GM23338 (cell line): ENCODE data around the gene DGAT2. TPM values are rescaled to one million over a fixed set of nuclear protein-coding genes. Genes with fewer than 3 reads are reported as not detected.

Experiments used
- ATAC-seq: fragments of 200-7000 bp; cut with Tn5 transposase; 3 replicates; pipeline ENCODE4 v1.9.1; 2020
- DNase-seq: peaks from one replicate; pipeline ENCODE4 v3.0.0-alpha.2; 2015; ENCODE audit warnings: low spot score
- H2AFZ ChIP-seq: fragments of 200-600 bp; sonication (generic); 2 replicates; pipeline ENCODE4 v1.8.0; 2016; ENCODE audit warnings: antibody characterized with exemption, mild to moderate bottlenecking, moderate library complexity
- H3F3A ChIP-seq: fragments of 200-600 bp; sonication (generic); replicated peaks from 2 replicates; pipeline ENCODE4 v1.8.0; 2017; ENCODE audit warnings: antibody characterized with exemption, mixed run types, low read depth
- H3K27ac ChIP-seq: fragments of 200-600 bp; sonication (generic); 2 replicates; pipeline ENCODE4 v1.6.1; 2016; ENCODE audit warnings: low read depth
- H3K27me3 ChIP-seq: fragments of 200-600 bp; sonication (generic); 2 replicates; pipeline ENCODE4 v1.8.0; 2016; ENCODE audit warnings: mild to moderate bottlenecking, mixed run types, moderate library complexity; ENCODE audit not compliant: insufficient read depth
- H3K36me3 ChIP-seq: fragments of 200-600 bp; sonication (generic); 2 replicates; pipeline ENCODE4 v1.8.0; 2016; ENCODE audit warnings: mild to moderate bottlenecking; ENCODE audit not compliant: insufficient read depth
- H3K4me1 ChIP-seq: fragments of 200-600 bp; sonication (generic); 2 replicates; pipeline ENCODE4 v1.8.0; 2016; ENCODE audit warnings: mild to moderate bottlenecking, moderate library complexity; ENCODE audit not compliant: insufficient read depth
- H3K4me2 ChIP-seq: fragments of 200-600 bp; sonication (generic); 2 replicates; pipeline ENCODE4 v1.7.1; 2017; ENCODE audit warnings: mixed run types
- H3K4me3 ChIP-seq: fragments of 200-600 bp; sonication (generic); 2 replicates; pipeline ENCODE4 v1.6.1; 2016; ENCODE audit warnings: mixed run types
- H3K79me2 ChIP-seq: fragments of 200-600 bp; sonication (generic); replicated peaks from 2 replicates; pipeline ENCODE4 v1.8.0; 2017; ENCODE audit warnings: mild to moderate bottlenecking; ENCODE audit not compliant: insufficient read depth
- H3K9me2 ChIP-seq: fragments of 200-600 bp; sonication (generic); 2 replicates; pipeline ENCODE4 v1.8.0; 2017; ENCODE audit not compliant: insufficient read depth
- H4K20me1 ChIP-seq: fragments of 200-600 bp; sonication (generic); replicated peaks from 2 replicates; pipeline ENCODE4 v1.8.0; 2017; ENCODE audit warnings: mild to moderate bottlenecking; ENCODE audit not compliant: insufficient read depth
- H3K27ac Mint-ChIP-seq: 2 replicates; pipeline ENCODE4 v1.8.0; 2020; ENCODE audit warnings: inconsistent platforms, mild to moderate bottlenecking, moderate library complexity, mixed read lengths
- H3K27me3 Mint-ChIP-seq: 3 replicates; pipeline ENCODE4 v1.8.0; 2022; ENCODE audit warnings: low read depth, mild to moderate bottlenecking, moderate library complexity, mixed read lengths, inconsistent platforms; ENCODE audit not compliant: insufficient read depth, poor library complexity
- H3K36me3 Mint-ChIP-seq: 3 replicates; pipeline ENCODE4 v1.8.0; 2021; ENCODE audit warnings: low read depth, mild to moderate bottlenecking, inconsistent platforms, moderate library complexity, mixed read lengths
- H3K4me1 Mint-ChIP-seq: 3 replicates; pipeline ENCODE4 v1.8.0; 2020; ENCODE audit warnings: mild to moderate bottlenecking, inconsistent platforms, mixed read lengths
- H3K4me3 Mint-ChIP-seq: 3 replicates; pipeline ENCODE4 v1.8.0; 2021; ENCODE audit warnings: moderate library complexity, mild to moderate bottlenecking, inconsistent platforms, mixed read lengths
- H3K9me3 Mint-ChIP-seq: 3 replicates; pipeline ENCODE4 v1.8.0; 2020; ENCODE audit warnings: moderate library complexity, mild to moderate bottlenecking, inconsistent platforms, mixed read lengths
- EZH2 ChIP-seq: fragments of 200-600 bp; sonication (generic); IDR thresholded peaks from one replicate; pipeline ENCODE4 v1.8.0; 2017; ENCODE audit warnings: antibody characterized with exemption, mild to moderate bottlenecking, low read depth; ENCODE audit not compliant: unreplicated experiment
- JUNB ChIP-seq: IDR thresholded peaks from one replicate; pipeline ENCODE4 v1.6.1; 2016; ENCODE audit warnings: antibody characterized with exemption; ENCODE audit not compliant: unreplicated experiment
- NANOG ChIP-seq: IDR thresholded peaks from 2 replicates; pipeline ENCODE4 v1.6.1; 2016; ENCODE audit warnings: antibody characterized with exemption, borderline replicate concordance
- POLR2AphosphoS5 ChIP-seq: IDR thresholded peaks from 2 replicates; pipeline ENCODE4 v1.6.1; 2016; ENCODE audit warnings: antibody characterized with exemption, low read depth
- STAT1 ChIP-seq: IDR thresholded peaks from one replicate; pipeline ENCODE4 v1.6.1; 2016; ENCODE audit warnings: antibody characterized with exemption; ENCODE audit not compliant: unreplicated experiment
- ZNF114 ChIP-seq: fragments of 250-450 bp; sonication (Bioruptor Pico); IDR thresholded peaks from 2 replicates; pipeline ENCODE4 v1.5.0; 2020; ENCODE audit warnings: mild to moderate bottlenecking, moderate library complexity
- ZNF331 ChIP-seq: fragments of 250-450 bp; sonication (Bioruptor Pico); IDR thresholded peaks from 2 replicates; pipeline ENCODE4 v1.5.0; 2020; ENCODE audit warnings: low read depth, mild to moderate bottlenecking, moderate library complexity
- polyA plus RNA-seq: library from polyadenylated mRNA; unstranded; fragments of >200 nt; fragmentation: Nextera tagmentation; extraction: Ambion mirVana; gene quantifications from 2 replicates; pipeline ENCODE4 v1.2.1, GENCODE V29; 2016
- total RNA-seq: library from RNA; depleted of rRNA; stranded (reverse); fragments of >200 nt; shearing (Covaris generic); gene quantifications from 2 replicates; pipeline ENCODE4 v1.2.3, GENCODE V29; 2014
- TF ChIP-seq, protein P1 (sequence below): fragments of 250-450 bp; sonication (Bioruptor Pico); IDR thresholded peaks from 2 replicates; pipeline ENCODE4 v1.5.0; 2020; ENCODE audit warnings: mild to moderate bottlenecking, moderate library complexity
- TF ChIP-seq, protein P2 (sequence below), 2 experiments: fragments of 200-600 bp in 1 of 2; sonication (generic) in 1 of 2; conservative IDR thresholded peaks; 2 replicates each; pipeline versions ENCODE4 v1.5.1 to v1.6.1; 2016 to 2017; ENCODE audit warnings: antibody characterized with exemption in 2 of 2, low read depth in 2 of 2, mild to moderate bottlenecking in 2 of 2, moderate library complexity in 1 of 2
- TF ChIP-seq, protein P3 (sequence below): IDR thresholded peaks from one replicate; pipeline ENCODE4 v1.6.1; 2018; ENCODE audit warnings: antibody characterized with exemption; ENCODE audit not compliant: unreplicated experiment
- TF ChIP-seq, protein P4 (sequence below): IDR thresholded peaks from 2 replicates; pipeline ENCODE4 v1.6.1; 2016; ENCODE audit warnings: antibody characterized with exemption

Gene DGAT2
- total and polyA plus RNA-seq, 2 experiments from 2014 or later: 1.9 to 2.6 TPM

GRCh38 chr11:75796091-75796435 is 27.5 kb downstream of the DGAT2 start:
- TF ChIP-seq STAT1 (no peak), POLR2AphosphoS5 (no peak), NANOG (no peak), ZNF331 (CRISPR knock-in tag) (no peak), ZNF114 (CRISPR knock-in tag) (no peak), JUNB (no peak), EZH2 (no peak)
- TF ChIP-seq, protein P1, sequence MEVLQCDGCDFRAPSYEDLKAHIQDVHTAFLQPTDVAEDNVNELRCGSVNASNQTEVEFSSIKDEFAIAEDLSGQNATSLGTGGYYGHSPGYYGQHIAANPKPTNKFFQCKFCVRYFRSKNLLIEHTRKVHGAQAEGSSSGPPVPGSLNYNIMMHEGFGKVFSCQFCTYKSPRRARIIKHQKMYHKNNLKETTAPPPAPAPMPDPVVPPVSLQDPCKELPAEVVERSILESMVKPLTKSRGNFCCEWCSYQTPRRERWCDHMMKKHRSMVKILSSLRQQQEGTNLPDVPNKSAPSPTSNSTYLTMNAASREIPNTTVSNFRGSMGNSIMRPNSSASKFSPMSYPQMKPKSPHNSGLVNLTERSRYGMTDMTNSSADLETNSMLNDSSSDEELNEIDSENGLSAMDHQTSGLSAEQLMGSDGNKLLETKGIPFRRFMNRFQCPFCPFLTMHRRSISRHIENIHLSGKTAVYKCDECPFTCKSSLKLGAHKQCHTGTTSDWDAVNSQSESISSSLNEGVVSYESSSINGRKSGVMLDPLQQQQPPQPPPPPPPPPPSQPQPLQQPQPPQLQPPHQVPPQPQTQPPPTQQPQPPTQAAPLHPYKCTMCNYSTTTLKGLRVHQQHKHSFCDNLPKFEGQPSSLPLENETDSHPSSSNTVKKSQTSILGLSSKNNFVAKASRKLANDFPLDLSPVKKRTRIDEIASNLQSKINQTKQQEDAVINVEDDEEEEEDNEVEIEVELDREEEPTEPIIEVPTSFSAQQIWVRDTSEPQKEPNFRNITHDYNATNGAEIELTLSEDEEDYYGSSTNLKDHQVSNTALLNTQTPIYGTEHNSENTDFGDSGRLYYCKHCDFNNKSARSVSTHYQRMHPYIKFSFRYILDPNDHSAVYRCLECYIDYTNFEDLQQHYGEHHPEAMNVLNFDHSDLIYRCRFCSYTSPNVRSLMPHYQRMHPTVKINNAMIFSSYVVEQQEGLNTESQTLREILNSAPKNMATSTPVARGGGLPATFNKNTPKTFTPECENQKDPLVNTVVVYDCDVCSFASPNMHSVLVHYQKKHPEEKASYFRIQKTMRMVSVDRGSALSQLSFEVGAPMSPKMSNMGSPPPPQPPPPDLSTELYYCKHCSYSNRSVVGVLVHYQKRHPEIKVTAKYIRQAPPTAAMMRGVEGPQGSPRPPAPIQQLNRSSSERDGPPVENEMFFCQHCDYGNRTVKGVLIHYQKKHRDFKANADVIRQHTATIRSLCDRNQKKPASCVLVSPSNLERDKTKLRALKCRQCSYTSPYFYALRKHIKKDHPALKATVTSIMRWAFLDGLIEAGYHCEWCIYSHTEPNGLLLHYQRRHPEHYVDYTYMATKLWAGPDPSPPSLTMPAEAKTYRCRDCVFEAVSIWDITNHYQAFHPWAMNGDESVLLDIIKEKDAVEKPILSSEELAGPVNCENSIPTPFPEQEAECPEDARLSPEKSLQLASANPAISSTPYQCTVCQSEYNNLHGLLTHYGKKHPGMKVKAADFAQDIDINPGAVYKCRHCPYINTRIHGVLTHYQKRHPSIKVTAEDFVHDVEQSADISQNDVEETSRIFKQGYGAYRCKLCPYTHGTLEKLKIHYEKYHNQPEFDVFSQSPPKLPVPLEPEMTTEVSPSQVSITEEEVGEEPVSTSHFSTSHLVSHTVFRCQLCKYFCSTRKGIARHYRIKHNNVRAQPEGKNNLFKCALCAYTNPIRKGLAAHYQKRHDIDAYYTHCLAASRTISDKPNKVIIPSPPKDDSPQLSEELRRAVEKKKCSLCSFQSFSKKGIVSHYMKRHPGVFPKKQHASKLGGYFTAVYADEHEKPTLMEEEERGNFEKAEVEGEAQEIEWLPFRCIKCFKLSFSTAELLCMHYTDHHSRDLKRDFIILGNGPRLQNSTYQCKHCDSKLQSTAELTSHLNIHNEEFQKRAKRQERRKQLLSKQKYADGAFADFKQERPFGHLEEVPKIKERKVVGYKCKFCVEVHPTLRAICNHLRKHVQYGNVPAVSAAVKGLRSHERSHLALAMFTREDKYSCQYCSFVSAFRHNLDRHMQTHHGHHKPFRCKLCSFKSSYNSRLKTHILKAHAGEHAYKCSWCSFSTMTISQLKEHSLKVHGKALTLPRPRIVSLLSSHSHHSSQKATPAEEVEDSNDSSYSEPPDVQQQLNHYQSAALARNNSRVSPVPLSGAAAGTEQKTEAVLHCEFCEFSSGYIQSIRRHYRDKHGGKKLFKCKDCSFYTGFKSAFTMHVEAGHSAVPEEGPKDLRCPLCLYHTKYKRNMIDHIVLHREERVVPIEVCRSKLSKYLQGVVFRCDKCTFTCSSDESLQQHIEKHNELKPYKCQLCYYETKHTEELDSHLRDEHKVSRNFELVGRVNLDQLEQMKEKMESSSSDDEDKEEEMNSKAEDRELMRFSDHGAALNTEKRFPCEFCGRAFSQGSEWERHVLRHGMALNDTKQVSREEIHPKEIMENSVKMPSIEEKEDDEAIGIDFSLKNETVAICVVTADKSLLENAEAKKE (CRISPR knock-in tag): no peak
- TF ChIP-seq, protein P2, sequence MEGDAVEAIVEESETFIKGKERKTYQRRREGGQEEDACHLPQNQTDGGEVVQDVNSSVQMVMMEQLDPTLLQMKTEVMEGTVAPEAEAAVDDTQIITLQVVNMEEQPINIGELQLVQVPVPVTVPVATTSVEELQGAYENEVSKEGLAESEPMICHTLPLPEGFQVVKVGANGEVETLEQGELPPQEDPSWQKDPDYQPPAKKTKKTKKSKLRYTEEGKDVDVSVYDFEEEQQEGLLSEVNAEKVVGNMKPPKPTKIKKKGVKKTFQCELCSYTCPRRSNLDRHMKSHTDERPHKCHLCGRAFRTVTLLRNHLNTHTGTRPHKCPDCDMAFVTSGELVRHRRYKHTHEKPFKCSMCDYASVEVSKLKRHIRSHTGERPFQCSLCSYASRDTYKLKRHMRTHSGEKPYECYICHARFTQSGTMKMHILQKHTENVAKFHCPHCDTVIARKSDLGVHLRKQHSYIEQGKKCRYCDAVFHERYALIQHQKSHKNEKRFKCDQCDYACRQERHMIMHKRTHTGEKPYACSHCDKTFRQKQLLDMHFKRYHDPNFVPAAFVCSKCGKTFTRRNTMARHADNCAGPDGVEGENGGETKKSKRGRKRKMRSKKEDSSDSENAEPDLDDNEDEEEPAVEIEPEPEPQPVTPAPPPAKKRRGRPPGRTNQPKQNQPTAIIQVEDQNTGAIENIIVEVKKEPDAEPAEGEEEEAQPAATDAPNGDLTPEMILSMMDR (conservative IDR thresholded peaks at IDR 0.05; ENCODE audit: low read depth in 2 of 2): no peak
- TF ChIP-seq, protein P3, sequence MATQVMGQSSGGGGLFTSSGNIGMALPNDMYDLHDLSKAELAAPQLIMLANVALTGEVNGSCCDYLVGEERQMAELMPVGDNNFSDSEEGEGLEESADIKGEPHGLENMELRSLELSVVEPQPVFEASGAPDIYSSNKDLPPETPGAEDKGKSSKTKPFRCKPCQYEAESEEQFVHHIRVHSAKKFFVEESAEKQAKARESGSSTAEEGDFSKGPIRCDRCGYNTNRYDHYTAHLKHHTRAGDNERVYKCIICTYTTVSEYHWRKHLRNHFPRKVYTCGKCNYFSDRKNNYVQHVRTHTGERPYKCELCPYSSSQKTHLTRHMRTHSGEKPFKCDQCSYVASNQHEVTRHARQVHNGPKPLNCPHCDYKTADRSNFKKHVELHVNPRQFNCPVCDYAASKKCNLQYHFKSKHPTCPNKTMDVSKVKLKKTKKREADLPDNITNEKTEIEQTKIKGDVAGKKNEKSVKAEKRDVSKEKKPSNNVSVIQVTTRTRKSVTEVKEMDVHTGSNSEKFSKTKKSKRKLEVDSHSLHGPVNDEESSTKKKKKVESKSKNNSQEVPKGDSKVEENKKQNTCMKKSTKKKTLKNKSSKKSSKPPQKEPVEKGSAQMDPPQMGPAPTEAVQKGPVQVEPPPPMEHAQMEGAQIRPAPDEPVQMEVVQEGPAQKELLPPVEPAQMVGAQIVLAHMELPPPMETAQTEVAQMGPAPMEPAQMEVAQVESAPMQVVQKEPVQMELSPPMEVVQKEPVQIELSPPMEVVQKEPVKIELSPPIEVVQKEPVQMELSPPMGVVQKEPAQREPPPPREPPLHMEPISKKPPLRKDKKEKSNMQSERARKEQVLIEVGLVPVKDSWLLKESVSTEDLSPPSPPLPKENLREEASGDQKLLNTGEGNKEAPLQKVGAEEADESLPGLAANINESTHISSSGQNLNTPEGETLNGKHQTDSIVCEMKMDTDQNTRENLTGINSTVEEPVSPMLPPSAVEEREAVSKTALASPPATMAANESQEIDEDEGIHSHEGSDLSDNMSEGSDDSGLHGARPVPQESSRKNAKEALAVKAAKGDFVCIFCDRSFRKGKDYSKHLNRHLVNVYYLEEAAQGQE: no peak
- TF ChIP-seq, protein P4, sequence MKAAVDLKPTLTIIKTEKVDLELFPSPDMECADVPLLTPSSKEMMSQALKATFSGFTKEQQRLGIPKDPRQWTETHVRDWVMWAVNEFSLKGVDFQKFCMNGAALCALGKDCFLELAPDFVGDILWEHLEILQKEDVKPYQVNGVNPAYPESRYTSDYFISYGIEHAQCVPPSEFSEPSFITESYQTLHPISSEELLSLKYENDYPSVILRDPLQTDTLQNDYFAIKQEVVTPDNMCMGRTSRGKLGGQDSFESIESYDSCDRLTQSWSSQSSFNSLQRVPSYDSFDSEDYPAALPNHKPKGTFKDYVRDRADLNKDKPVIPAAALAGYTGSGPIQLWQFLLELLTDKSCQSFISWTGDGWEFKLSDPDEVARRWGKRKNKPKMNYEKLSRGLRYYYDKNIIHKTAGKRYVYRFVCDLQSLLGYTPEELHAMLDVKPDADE: no peak
- Histone ChIP-seq H3K27me3 (no peaks in the 10 kb centered on the region), H4K20me1 (no peaks in the 10 kb centered on the region), H3K79me2 (no peaks in the 10 kb centered on the region), H3K4me3 (no peak overlapping the region), H3F3A (no peaks in the 10 kb centered on the region), H3K4me1 (no peaks in the 10 kb centered on the region), H3K36me3 (no peaks in the 10 kb centered on the region), H3K27ac (no peak overlapping the region), H2AFZ (no peak overlapping the region), H3K4me2 (no peak overlapping the region), H3K9me2 (no peaks in the 10 kb centered on the region)
- no peak overlapping the region for H3K4me3 Mint-ChIP-seq
- ATAC-seq (no peak), DNase-seq (no peak)
- H3K27me3 Mint-ChIP-seq: peaks cover 5% of the 10 kb centered on the region
- H3K36me3 Mint-ChIP-seq: no peaks in the 10 kb centered on the region
- no peaks in the 10 kb centered on the region for H3K9me3 Mint-ChIP-seq
- no peak overlapping the region for H3K27ac Mint-ChIP-seq
- 0 out of 3 replicates have a peak, but pooled peaks cover 5% of the 10 kb centered on the region for H3K4me1 Mint-ChIP-seq
